SK-N-SH treated with all-trans-retinoic acid at 6 μM for 48 hours (cell line): ENCODE results near the gene MORN4.
A peak's percentile ranks its signal among the peaks of the same experiment; 100 is the strongest.

ENCODE experiments used
- ATAC-seq: fragments of 200-7000 bp; cut with Tn5 transposase; 3 replicates; pipeline ENCODE4 v1.9.1; 2020; ENCODE audit warnings: mild to moderate bottlenecking, moderate library complexity
- BACH2 ChIP-seq: fragments of 250-450 bp; sonication (Bioruptor Pico); IDR thresholded peaks from 2 replicates; pipeline ENCODE4 v1.9.0; 2021; ENCODE audit warnings: mild to moderate bottlenecking, borderline replicate concordance
- CSDC2 ChIP-seq: fragments of 250-450 bp; sonication (Bioruptor Pico); IDR thresholded peaks from 2 replicates; pipeline ENCODE4 v1.5.0; 2020; ENCODE audit warnings: mild to moderate bottlenecking, moderate library complexity
- ESRRG ChIP-seq: fragments of 250-450 bp; sonication (Bioruptor Pico); IDR thresholded peaks from 2 replicates; pipeline ENCODE4 v1.6.1; 2021; ENCODE audit warnings: mild to moderate bottlenecking
- OSR1 ChIP-seq: fragments of 250-450 bp; sonication (Bioruptor Pico); IDR thresholded peaks from 2 replicates; pipeline ENCODE4 v1.8.0; 2022; ENCODE audit warnings: moderate library complexity, mild to moderate bottlenecking, inconsistent platforms
- PPARA ChIP-seq: fragments of 250-450 bp; sonication (Bioruptor Pico); IDR thresholded peaks from 2 replicates; pipeline ENCODE4 v1.5.0; 2020; ENCODE audit warnings: mild to moderate bottlenecking, borderline replicate concordance
- SNAI2 ChIP-seq: fragments of 250-450 bp; sonication (Bioruptor Pico); IDR thresholded peaks from 2 replicates; pipeline ENCODE4 v1.5.0; 2020; ENCODE audit warnings: mild to moderate bottlenecking, moderate library complexity
- TCF4 ChIP-seq: fragments of 250-450 bp; sonication (Bioruptor Pico); IDR thresholded peaks from 2 replicates; pipeline ENCODE4 v1.8.0; 2021; ENCODE audit warnings: mild to moderate bottlenecking, moderate library complexity, borderline replicate concordance
- TOX ChIP-seq: fragments of 250-450 bp; sonication (Bioruptor Pico); IDR thresholded peaks from 2 replicates; pipeline ENCODE4 v1.8.0; 2021; ENCODE audit warnings: mild to moderate bottlenecking, moderate library complexity, borderline replicate concordance
- ZC3H10 ChIP-seq: fragments of 250-450 bp; sonication (Bioruptor Pico); IDR thresholded peaks from 2 replicates; pipeline ENCODE4 v1.5.1; 2021; ENCODE audit warnings: mild to moderate bottlenecking, moderate library complexity
- ZFP30 ChIP-seq: fragments of 450-650 bp; formaldehyde crosslinking; IDR thresholded peaks from 2 replicates; pipeline ENCODE4 v1.5.0; 2022; ENCODE audit warnings: mild to moderate bottlenecking, moderate library complexity
- ZNF565 ChIP-seq: fragments of 450-650 bp; formaldehyde crosslinking; conservative IDR thresholded peaks from 2 replicates; pipeline ENCODE4 v1.5.0; 2020; ENCODE audit warnings: low read depth, mild to moderate bottlenecking, moderate library complexity
- ZNF70 ChIP-seq: fragments of 450-650 bp; formaldehyde crosslinking; IDR thresholded peaks from 2 replicates; pipeline ENCODE4 v1.5.0; 2020; ENCODE audit warnings: mild to moderate bottlenecking, moderate library complexity
- ZNF8 ChIP-seq: fragments of 450-650 bp; formaldehyde crosslinking; IDR thresholded peaks from 2 replicates; pipeline ENCODE4 v1.5.0; 2020; ENCODE audit warnings: mild to moderate bottlenecking, moderate library complexity
- TF ChIP-seq, protein P1 (sequence below): fragments of 250-450 bp; sonication (Bioruptor Pico); IDR thresholded peaks from 2 replicates; pipeline ENCODE4 v1.8.0; 2020; ENCODE audit warnings: mild to moderate bottlenecking, moderate library complexity, borderline replicate concordance
- TF ChIP-seq, protein P2 (sequence below): fragments of 250-450 bp; sonication (Bioruptor Pico); IDR thresholded peaks from 2 replicates; pipeline ENCODE4 v1.8.0; 2021; ENCODE audit warnings: low read depth, mild to moderate bottlenecking, moderate library complexity, borderline replicate concordance
- TF ChIP-seq, protein P3 (sequence below): fragments of 250-450 bp; sonication (Bioruptor Pico); IDR thresholded peaks from 2 replicates; pipeline ENCODE4 v1.5.1; 2020; ENCODE audit warnings: low read depth, mild to moderate bottlenecking, moderate library complexity
- TF ChIP-seq, protein P4 (sequence below): fragments of 250-450 bp; sonication (Bioruptor Pico); IDR thresholded peaks from 2 replicates; pipeline ENCODE4 v1.5.0; 2020; ENCODE audit warnings: mild to moderate bottlenecking, moderate library complexity
- TF ChIP-seq, protein P5 (sequence below): fragments of 250-450 bp; sonication (Bioruptor Pico); IDR thresholded peaks from 2 replicates; pipeline ENCODE4 v1.5.1; 2021; ENCODE audit warnings: mild to moderate bottlenecking, moderate library complexity

Gene MORN4

DNA sequence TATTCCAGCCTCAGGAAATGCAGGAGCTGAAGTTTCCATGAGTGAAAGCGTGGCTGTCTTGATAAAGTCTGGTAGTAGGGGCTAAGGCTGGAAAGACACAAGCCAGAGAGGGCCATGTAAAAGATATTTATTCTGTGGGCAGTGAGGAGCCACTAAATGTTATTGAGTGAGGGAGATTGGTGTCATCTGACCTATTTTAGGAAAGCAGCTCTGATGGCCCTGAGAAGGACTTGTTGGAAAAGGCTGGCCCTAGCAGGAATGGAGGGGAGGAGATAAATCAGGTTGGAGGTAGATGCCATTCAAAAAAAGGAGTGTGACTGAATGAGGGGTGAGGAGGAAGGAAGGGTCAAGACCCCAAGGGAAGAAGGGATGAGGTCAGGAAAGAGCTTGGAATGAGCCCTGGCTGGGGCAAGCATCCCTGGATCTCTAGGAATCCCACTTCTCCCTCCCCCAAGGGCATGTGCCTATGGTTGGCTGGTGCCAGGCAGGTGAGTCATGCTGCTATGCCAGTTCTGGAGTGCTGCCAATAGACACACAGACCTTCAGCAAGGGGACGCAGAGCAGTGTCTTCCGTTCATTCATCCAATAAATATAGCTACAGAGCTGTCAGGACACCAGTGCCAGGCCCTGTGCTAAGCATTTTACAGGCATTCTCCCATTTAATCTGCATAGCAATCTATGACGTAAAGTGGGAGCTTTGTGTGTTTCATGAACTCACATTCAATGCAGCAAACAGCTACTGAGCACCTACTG, 58.8 kb downstream of the MORN4 start (continued):
- TF ChIP-seq, protein P1, sequence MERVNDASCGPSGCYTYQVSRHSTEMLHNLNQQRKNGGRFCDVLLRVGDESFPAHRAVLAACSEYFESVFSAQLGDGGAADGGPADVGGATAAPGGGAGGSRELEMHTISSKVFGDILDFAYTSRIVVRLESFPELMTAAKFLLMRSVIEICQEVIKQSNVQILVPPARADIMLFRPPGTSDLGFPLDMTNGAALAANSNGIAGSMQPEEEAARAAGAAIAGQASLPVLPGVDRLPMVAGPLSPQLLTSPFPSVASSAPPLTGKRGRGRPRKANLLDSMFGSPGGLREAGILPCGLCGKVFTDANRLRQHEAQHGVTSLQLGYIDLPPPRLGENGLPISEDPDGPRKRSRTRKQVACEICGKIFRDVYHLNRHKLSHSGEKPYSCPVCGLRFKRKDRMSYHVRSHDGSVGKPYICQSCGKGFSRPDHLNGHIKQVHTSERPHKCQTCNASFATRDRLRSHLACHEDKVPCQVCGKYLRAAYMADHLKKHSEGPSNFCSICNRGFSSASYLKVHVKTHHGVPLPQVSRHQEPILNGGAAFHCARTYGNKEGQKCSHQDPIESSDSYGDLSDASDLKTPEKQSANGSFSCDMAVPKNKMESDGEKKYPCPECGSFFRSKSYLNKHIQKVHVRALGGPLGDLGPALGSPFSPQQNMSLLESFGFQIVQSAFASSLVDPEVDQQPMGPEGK (CRISPR knock-in tag), result no peak
- no peak for TF ChIP-seq TOX (CRISPR knock-in tag)
- TF ChIP-seq ZFP30 (CRISPR knock-in tag), result no peak
- TF ChIP-seq ZC3H10 (CRISPR knock-in tag), result no peak
- TF ChIP-seq SNAI2 (CRISPR knock-in tag), result 0 out of 2 replicates have a peak, but pooled peaks have one; percentile 14
- TF ChIP-seq ESRRG (CRISPR knock-in tag), result no peak
- no peak for TF ChIP-seq PPARA (CRISPR knock-in tag)
- TF ChIP-seq CSDC2, result 0 out of 2 replicates have a peak, but pooled peaks have one; percentile 68
- no peak for TF ChIP-seq ZNF70
- TF ChIP-seq, protein P2, sequence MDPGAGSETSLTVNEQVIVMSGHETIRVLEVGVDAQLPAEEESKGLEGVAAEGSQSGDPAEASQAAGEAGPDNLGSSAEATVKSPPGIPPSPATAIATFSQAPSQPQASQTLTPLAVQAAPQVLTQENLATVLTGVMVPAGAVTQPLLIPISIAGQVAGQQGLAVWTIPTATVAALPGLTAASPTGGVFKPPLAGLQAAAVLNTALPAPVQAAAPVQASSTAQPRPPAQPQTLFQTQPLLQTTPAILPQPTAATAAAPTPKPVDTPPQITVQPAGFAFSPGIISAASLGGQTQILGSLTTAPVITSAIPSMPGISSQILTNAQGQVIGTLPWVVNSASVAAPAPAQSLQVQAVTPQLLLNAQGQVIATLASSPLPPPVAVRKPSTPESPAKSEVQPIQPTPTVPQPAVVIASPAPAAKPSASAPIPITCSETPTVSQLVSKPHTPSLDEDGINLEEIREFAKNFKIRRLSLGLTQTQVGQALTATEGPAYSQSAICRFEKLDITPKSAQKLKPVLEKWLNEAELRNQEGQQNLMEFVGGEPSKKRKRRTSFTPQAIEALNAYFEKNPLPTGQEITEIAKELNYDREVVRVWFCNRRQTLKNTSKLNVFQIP (CRISPR knock-in tag), result no peak

DNA sequence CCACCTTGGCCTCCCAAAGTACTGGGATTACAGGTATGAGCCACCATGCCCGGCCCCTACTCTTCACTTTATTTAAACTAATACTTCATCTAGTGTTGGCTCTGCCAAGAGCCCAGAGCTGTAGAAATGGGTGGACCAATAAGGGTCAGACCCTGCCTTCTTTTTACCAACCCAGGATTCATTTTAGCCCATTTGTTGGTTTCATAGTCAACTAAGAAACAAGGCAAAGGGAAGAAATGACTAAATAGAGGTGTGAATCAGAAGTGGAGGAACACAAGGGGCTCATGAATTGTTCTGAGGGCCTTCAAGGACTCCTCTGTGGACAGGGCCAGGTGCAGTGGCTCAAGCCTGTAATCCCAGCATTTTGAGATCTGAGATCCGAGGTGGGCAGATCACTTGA, 59.6 kb downstream of the MORN4 start:
- TF ChIP-seq OSR1, result no peak
- TF ChIP-seq SNAI2 (CRISPR knock-in tag), result no peak
- TF ChIP-seq ZNF565 (CRISPR knock-in tag), result no peak
- TF ChIP-seq, all 23 proteins: peak for 0
- ATAC-seq, result no peak

DNA sequence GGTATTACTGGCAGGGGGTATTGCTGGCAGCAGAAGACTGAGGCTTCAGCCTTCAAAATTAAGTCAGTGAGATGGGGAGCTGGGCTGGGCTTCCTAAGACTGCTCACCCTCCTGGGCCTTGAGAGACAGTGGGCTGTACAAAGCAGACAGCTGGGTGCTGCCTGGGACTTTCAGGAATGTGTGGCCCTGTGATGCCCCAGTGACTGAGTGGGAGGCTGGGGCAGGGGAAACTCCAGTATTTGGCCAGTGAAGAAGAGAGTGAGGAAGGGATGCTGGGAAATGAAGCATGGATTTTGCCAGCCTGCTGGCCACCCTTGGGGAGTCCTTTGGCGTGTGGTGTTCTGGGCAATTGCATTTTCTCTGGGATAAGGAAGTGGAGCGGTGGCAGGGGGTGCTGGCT, 60.3 kb downstream of the MORN4 start:
- peak; percentile 6; the same call in 1 of the 3 replicates for ATAC-seq
- no peak for TF ChIP-seq OSR1
- TF ChIP-seq, protein P3, sequence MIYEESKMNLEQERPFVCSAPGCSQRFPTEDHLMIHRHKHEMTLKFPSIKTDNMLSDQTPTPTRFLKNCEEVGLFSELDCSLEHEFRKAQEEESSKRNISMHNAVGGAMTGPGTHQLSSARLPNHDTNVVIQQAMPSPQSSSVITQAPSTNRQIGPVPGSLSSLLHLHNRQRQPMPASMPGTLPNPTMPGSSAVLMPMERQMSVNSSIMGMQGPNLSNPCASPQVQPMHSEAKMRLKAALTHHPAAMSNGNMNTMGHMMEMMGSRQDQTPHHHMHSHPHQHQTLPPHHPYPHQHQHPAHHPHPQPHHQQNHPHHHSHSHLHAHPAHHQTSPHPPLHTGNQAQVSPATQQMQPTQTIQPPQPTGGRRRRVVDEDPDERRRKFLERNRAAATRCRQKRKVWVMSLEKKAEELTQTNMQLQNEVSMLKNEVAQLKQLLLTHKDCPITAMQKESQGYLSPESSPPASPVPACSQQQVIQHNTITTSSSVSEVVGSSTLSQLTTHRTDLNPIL (CRISPR knock-in tag), result no peak
- TF ChIP-seq TCF4 (CRISPR knock-in tag), result no peak
- TF ChIP-seq ZNF565 (CRISPR knock-in tag), result no peak
- TF ChIP-seq, protein P4, sequence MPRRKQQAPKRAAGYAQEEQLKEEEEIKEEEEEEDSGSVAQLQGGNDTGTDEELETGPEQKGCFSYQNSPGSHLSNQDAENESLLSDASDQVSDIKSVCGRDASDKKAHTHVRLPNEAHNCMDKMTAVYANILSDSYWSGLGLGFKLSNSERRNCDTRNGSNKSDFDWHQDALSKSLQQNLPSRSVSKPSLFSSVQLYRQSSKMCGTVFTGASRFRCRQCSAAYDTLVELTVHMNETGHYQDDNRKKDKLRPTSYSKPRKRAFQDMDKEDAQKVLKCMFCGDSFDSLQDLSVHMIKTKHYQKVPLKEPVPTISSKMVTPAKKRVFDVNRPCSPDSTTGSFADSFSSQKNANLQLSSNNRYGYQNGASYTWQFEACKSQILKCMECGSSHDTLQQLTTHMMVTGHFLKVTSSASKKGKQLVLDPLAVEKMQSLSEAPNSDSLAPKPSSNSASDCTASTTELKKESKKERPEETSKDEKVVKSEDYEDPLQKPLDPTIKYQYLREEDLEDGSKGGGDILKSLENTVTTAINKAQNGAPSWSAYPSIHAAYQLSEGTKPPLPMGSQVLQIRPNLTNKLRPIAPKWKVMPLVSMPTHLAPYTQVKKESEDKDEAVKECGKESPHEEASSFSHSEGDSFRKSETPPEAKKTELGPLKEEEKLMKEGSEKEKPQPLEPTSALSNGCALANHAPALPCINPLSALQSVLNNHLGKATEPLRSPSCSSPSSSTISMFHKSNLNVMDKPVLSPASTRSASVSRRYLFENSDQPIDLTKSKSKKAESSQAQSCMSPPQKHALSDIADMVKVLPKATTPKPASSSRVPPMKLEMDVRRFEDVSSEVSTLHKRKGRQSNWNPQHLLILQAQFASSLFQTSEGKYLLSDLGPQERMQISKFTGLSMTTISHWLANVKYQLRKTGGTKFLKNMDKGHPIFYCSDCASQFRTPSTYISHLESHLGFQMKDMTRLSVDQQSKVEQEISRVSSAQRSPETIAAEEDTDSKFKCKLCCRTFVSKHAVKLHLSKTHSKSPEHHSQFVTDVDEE (CRISPR knock-in tag), result no peak
- TF ChIP-seq, protein P2 (CRISPR knock-in tag), result no peak
- TF ChIP-seq ESRRG (CRISPR knock-in tag), result no peak
- no peak for TF ChIP-seq BACH2
- TF ChIP-seq, all 23 proteins: peak for 0

DNA sequence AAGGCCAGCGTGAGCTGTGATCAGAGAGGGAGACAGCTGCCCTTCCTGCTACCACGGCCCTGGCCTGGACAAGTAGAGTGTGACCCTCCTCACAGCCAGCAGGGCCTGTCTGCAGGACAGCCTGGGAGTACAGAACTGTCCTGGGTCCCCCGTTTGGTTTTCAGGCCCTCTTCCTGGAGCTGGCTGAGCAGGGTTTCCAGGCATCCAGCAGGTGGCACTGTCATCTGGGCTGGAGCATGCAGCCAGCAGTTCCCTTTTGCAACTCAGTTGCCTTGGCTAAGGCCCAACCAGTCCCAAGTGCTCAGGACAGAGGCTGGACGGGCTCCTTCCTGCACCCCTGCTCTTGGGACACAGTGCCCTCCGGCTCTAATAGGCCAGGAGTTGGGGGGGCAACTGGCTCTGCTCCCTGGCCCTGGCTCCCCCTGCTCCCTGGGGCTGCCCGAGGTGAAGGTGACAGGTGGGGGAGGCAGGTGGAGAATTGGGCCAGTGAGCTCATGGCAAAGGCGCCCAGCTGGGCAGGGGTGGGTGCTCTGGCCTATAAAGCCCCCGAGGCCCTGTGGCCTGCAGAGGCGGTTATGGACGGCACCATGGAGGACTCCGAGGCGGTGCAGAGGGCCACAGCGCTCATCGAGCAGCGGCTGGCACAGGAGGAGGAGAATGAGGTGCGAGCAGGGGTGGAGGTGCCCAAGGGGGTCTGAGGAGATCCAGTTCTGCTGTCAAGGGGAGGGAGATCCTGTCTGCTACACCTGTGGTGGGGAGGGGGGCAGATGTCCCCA, 60.9 kb downstream of the MORN4 start, which contains the start of gene ANKRD2:
TSS of gene ANKRD2 (plus strand) at position 566 of the 776 bp plus-strand sequence. CDS start at position 576, 10 bp downstream.
- peak; percentile 79 for ATAC-seq
- TF ChIP-seq ESRRG (CRISPR knock-in tag), result no peak
- TF ChIP-seq, protein P5, sequence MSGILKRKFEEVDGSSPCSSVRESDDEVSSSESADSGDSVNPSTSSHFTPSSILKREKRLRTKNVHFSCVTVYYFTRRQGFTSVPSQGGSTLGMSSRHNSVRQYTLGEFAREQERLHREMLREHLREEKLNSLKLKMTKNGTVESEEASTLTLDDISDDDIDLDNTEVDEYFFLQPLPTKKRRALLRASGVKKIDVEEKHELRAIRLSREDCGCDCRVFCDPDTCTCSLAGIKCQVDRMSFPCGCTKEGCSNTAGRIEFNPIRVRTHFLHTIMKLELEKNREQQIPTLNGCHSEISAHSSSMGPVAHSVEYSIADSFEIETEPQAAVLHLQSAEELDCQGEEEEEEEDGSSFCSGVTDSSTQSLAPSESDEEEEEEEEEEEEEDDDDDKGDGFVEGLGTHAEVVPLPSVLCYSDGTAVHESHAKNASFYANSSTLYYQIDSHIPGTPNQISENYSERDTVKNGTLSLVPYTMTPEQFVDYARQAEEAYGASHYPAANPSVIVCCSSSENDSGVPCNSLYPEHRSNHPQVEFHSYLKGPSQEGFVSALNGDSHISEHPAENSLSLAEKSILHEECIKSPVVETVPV (CRISPR knock-in tag), result no peak
- no peak for TF ChIP-seq OSR1
- TF ChIP-seq, protein P1 (CRISPR knock-in tag), result no peak
- TF ChIP-seq PPARA (CRISPR knock-in tag), result no peak
- TF ChIP-seq SNAI2 (CRISPR knock-in tag), result no peak
- TF ChIP-seq ZNF8, result no peak
- TF ChIP-seq ZFP30 (CRISPR knock-in tag), result no peak
- TF ChIP-seq, protein P2 (CRISPR knock-in tag), result no peak
